ENCODE data around the gene SIPA1L3.

Gene SIPA1L3

DNA sequence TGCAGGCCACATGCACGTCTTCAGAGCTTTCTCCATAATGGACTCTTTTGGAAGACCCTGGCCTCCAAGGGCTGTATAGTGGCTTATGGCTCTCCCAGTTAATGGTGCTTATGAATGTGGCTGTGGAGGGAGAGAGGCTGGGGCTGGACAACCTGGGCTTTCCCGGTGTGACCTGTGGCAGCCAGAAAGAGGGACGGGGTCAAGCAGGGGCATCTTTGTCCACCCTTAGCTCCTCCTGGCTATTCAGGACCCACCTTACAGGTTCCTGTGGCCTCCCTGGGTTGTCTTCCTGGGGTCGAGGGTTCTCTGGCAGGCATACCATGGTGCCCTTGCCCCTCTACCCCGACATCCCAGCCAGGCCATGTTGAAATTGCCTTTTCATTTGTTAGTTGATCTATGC is 75.6 kb downstream of the SIPA1L3 start:
- TF ChIP-seq ZFX (IDR thresholded peaks at IDR 0.05) (no peak), CTCF (conservative IDR thresholded peaks at IDR 0.05) (no peak)
- peak overlapping the region; percentile 54 for H3K27ac ChIP-seq

GRCh38 chr19:37983153-37983552 is 76.1 kb downstream of the SIPA1L3 start:
- no peak overlapping the region for H3K27ac ChIP-seq
- TF ChIP-seq ZFX (IDR thresholded peaks at IDR 0.05) (no peak), CTCF (conservative IDR thresholded peaks at IDR 0.05) (no peak)

- no peak overlapping the region for H3K27ac ChIP-seq
- TF ChIP-seq ZFX (IDR thresholded peaks at IDR 0.05) = no peak
- no peak for TF ChIP-seq CTCF (conservative IDR thresholded peaks at IDR 0.05)
Measured at GRCh38 chr19:37983916-37984315, 76.9 kb downstream of the SIPA1L3 start.

GRCh38 chr19:37986048-37986750 is 79.2 kb downstream of the SIPA1L3 start:
- no peak overlapping the region for H3K27ac ChIP-seq
- TF ChIP-seq ZFX (IDR thresholded peaks at IDR 0.05) = no peak
- TF ChIP-seq CTCF (conservative IDR thresholded peaks at IDR 0.05) = no peak

DNA sequence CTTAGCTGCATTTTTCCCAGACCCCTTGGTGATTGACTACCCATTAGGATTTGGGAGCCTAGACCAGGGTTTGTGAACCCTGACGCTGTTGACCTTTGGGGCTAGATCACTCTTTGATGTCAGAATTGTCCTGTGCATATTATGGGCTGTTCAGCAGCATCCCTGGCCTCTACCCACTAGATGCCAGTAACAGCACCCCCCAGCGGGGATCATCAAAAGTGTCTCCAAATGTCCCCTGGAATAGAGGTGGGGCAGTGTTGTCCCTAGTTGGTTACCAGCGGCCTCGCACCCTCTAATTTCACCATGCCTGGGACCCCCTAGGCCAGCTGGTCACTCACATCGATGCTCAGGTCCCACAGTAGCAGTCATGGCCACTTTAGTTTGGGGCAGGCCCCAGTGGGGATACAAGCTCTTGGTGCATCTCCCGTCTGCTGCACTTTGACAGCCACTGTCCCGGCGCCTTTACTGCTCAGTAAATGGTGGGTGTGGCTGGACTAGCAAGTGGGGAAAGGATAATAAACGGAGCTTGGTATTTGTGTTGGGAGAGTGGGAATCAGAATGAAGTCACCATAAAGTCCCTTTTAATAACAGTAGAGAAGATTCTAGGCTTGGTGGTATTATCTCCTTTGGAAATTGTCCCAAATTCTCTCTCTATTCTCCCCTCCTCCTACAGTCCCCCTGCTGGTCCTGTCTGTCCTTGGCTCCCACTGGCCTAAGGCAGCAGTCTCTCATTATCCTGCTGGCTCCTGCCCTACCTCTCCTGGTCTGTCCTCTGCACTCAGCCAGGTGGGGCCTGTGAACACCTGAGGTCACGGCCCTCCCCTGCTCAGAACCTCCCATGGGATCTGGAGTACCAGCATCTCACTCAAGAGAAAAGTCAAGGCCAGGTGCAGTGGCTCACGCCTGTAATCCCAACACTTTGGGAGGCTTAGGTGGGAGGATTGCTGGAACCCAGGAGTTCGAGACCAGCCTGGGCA is 80.6 kb downstream of the SIPA1L3 start:
- TF ChIP-seq CTCF (conservative IDR thresholded peaks at IDR 0.05) (no peak), ZFX (IDR thresholded peaks at IDR 0.05) (no peak)
- H3K27ac ChIP-seq = no peak overlapping the region

- no peak overlapping the region for H3K27ac ChIP-seq
- TF ChIP-seq CTCF (conservative IDR thresholded peaks at IDR 0.05) (no peak), ZFX (IDR thresholded peaks at IDR 0.05) (no peak)
Measured at GRCh38 chr19:37988758-37989635, 82.0 kb downstream of the SIPA1L3 start.

Measured in C4-2B (cell line).